ENCODE results near the gene CALR3.
"Not testable (repeated sequence)": the region's sequence is repeated elsewhere in the genome, so short reads cannot be mapped to it uniquely, and the experiment has no call there.

The CALR3 gene

DNA sequence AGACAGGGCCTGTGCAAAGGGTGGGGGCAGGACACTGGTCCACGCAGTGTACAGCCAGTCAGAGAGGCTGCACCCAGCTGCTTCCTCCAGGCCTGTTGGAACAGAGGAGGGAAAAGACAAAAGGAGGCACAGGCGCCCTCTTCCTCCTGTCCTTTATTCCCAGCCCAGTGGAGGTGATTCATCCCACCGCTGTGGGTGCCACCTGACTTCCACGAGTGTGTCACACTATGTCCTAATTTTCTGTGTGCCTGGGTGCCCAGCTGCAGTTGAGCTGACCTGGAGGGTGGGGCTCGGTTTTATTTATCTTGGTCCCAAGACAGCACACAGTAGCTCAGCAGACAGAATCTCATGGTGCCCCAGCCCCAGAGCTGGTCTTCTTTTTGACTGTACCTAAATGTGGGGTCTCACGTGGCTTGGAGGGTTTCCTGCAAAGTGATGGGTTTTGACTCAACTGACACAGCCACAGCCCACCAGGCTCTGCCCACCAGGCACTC lies 33.2 kb downstream of the CALR3 start:
- Mint-ChIP-seq H3K9me3 (no peaks in the 10 kb centered on the region), H3K4me1 (peaks cover 21% of the 10 kb centered on the region), H3K4me3 (no peak overlapping the region)

DNA sequence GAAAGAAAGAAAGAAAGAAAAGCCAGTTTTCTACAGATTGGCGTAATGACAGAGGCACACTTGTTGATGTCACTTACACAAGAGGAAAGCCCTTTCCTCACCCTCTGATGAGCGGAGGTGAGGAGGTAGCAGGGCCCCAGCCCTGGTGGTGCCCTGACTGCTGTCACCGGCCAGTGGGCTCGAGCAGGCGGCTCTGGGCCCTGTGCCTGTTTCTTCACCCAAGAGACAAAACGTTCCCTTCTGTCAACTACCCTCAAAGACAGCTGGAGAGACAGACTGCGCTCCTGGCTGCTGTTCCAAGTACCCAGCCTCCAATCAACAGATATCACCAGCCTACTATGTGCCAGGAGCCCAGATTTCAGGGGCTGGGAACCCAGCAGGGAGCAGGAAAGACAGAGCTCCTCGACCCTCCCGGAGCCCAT lies 34.3 kb downstream of the CALR3 start:
- Mint-ChIP-seq H3K36me3 (peaks cover 1% of the 10 kb centered on the region), H3K27me3 (no peaks in the 10 kb centered on the region), H3K4me1 (peaks cover 28% of the 10 kb centered on the region), H3K27ac (no peak overlapping the region), H3K4me3 (no peak overlapping the region), H3K9me3 (no peaks in the 10 kb centered on the region)
- DNase-seq: no peak
- CTCF ChIA-PET: no interaction called here

More for the DNA sequence above, 33.2 kb downstream of the CALR3 start:
- Mint-ChIP-seq H3K36me3 (peaks cover 1% of the 10 kb centered on the region), H3K27me3 (no peaks in the 10 kb centered on the region), H3K27ac (no peak overlapping the region)
- CTCF ChIA-PET: interaction anchor here (0.8 kb wide), 1 partner anchor 135 kb away, joined by 3 read pairs; no protein-coding TSS in a partner anchor
- no peak for DNase-seq

DNA sequence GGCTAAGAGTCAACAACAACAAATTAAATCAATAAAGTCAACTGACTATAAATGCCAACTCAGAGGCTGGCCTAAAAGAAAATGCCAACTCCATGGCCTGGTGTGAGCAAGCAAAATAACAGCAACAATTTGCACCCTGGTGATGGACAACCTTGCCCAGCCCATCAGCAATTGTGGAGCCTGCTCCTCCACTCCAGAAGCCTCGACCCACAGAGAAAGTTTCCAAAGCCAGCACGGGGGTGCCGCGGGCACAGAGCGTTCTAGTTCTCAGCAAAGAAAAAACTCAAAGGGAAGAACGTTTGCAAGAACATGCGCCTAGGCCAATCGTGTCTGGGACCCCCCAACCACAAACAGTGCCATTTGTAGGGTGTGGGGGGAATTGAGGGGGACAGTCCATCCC lies 35.5 kb downstream of the CALR3 start:
- H3K36me3 Mint-ChIP-seq: peaks cover 2% of the 10 kb centered on the region
- H3K27me3 Mint-ChIP-seq: no peaks in the 10 kb centered on the region
- no peak overlapping the region for H3K27ac Mint-ChIP-seq
- no peaks in the 10 kb centered on the region for H3K9me3 Mint-ChIP-seq
- DNase-seq: no peak
- H3K4me3 Mint-ChIP-seq: no peak overlapping the region
- CTCF ChIA-PET: no interaction called here
- peaks cover 30% of the 10 kb centered on the region for H3K4me1 Mint-ChIP-seq

DNA sequence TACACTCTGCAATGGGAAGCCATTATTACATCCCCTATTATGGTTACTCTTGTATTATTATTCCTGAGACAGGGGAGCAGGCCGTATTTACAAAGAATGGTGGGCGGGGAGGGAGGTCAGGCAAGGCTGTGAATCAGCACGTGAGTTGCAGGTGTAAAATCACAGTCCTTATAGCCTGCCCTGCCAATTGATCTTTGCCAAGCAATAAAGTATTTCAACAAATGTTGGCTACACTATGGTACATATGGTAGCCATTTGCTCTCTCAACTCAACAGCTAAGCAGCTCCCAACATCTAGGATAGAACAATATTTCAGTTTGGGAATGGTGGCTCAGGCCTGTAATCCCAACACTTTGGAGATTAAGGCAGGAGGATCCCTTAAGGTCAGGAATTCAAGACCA lies 36.3 kb downstream of the CALR3 start:
- Mint-ChIP-seq H3K27me3 (no peaks in the 10 kb centered on the region), H3K27ac (no peak overlapping the region), H3K36me3 (peaks cover 2% of the 10 kb centered on the region), H3K4me3 (no peak overlapping the region), H3K4me1 (peaks cover 30% of the 10 kb centered on the region), H3K9me3 (no peaks in the 10 kb centered on the region)
- no peak for DNase-seq
- CTCF ChIA-PET: no interaction called here

DNA sequence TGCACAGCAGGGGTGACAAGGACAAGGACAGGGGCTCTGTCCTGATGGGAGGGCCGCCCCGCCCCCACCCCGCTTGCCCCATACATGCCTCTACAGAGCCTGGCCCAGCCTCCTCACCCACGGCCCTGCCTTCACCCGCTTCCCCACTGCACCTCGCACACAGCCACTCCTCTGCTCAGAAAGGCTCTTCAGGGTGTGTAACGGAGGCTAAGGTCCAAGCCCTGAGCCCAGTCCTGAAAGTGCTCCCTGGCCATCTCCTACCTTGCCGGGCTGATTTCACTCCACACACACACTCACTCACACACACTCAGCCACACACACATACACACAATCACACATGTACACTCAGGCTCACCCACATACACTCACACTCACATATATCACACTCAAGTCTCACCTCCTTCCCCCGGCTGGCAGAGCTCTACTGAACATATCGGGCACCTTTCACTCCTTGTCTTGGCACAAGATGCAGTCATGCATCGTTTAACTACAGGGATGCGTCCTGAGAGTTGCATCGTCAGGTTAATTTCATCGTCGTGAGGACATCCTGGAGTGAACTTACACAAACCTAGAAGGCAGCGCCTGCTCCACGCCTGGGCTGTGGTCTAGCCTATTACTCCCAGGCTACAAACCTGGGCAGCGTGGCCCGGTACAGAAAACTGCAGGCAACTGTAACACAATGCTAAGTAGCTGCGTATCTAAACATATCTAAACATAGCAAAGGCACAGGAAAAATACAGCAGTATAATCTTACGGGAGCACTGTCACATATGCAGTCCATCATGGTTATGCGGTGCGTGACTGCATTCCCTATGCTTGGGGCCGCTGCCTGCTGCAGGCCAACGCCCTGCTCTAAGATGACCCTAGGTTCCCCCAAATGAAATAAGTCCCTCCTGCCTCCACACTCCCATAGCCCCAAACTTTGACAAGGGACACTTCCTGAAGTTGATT lies 37.3 kb downstream of the CALR3 start:
- Mint-ChIP-seq H3K27ac (no peak overlapping the region), H3K9me3 (no peaks in the 10 kb centered on the region), H3K36me3 (peaks cover 2% of the 10 kb centered on the region), H3K4me3 (no peak overlapping the region), H3K4me1 (peaks cover 31% of the 10 kb centered on the region), H3K27me3 (no peaks in the 10 kb centered on the region)
- CTCF ChIA-PET: no interaction called here
- DNase-seq: no peak

DNA sequence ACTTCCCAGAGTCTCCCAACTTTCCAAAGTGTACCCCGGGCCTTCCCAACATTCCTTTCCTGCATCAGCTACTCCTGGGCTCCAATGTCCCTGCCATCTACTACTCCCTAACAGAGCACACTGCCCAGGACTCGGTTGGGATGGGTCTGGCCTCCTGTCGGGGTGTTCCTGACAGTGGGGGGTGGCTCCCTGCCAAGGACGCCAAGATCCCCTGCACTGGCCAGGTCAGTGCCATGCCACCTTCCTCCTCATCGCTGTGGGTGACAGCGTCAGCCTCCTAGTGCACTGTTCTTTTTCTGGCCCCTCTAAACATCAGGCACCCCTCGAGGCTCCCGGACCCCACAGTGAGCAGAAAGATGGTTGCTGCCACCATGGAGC lies 38.0 kb downstream of the CALR3 start:
- H3K9me3 Mint-ChIP-seq: no peaks in the 10 kb centered on the region
- H3K4me3 Mint-ChIP-seq: no peak overlapping the region
- DNase-seq: no peak
- H3K4me1 Mint-ChIP-seq: peaks cover 25% of the 10 kb centered on the region
- H3K36me3 Mint-ChIP-seq: peaks cover 2% of the 10 kb centered on the region
- H3K27ac Mint-ChIP-seq: no peak overlapping the region
- CTCF ChIA-PET: no interaction called here
- no peaks in the 10 kb centered on the region for H3K27me3 Mint-ChIP-seq

DNA sequence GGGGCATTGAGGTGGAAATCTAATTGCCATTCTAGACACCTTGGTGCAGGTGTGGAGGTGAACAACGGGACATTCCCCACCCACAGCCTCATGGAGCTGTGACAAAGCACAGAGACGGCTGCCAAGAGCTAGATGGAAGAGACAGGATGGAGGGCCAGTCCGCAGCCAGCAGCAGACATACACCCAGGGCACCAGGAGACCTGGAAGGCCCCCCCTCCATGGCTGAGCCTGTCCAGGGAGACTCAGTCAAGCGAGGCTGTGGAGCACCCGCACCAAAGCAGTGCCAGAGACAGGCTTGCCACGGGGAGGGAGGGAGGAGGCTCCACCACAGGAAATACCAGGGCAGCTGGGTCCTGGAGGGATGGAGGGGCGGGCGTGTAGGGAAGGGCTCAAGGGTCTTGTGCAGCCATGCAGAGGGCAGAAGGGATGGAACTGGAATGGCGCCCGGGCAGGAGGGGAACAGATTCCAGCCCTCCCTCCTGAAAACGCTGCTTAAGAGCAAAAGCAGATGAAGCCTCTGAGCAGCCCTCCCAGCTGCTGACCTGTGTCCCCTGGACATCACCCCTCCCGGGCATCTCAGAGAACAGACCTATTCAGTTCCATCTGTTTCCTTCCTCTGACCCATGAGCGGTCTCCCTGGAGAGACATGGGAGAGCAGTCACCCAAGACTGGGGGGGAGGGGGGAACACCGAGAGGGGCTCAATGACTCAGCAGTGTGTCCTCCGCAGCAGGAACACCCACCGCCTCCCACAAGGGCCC lies 38.6 kb downstream of the CALR3 start:
- DNase-seq: no peak
- H3K4me3 Mint-ChIP-seq: no peak overlapping the region
- H3K9me3 Mint-ChIP-seq: no peaks in the 10 kb centered on the region
- H3K27ac Mint-ChIP-seq: no peak overlapping the region
- CTCF ChIA-PET: no interaction called here
- peaks cover 25% of the 10 kb centered on the region for H3K4me1 Mint-ChIP-seq
- no peaks in the 10 kb centered on the region for H3K27me3 Mint-ChIP-seq
- peaks cover 2% of the 10 kb centered on the region for H3K36me3 Mint-ChIP-seq

DNA sequence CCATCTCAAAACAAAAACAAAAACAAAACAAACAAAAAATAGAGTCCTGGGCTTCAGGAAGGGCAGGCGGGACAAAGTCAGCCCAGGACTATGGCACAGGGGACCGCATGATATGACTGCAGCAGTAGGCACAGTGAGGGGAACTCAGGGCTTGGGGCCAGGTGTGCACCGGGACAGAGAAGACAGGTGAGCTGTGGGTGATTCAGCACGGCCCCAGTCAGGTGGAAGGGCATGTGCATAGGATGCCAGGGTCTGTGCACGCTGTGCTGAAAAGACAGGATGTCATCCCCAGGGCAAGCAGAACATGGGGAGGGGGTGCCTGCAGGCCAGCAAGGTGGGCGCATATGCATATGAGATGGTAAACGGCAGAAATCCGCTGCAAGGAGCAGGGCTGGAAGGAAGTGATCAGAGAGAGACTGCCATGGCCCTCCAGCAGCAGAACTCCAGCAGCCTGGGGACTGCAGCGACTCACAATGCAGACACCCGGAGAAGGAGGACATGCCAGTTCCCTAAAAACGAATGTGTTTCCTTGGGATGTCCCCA lies 39.2 kb downstream of the CALR3 start:
- Mint-ChIP-seq H3K4me1 (peaks cover 25% of the 10 kb centered on the region), H3K27me3 (no peaks in the 10 kb centered on the region), H3K27ac (no peak overlapping the region), H3K4me3 (no peak overlapping the region), H3K36me3 (peaks cover 2% of the 10 kb centered on the region), H3K9me3 (no peaks in the 10 kb centered on the region)
- DNase-seq: no peak
- CTCF ChIA-PET: no interaction called here

DNA sequence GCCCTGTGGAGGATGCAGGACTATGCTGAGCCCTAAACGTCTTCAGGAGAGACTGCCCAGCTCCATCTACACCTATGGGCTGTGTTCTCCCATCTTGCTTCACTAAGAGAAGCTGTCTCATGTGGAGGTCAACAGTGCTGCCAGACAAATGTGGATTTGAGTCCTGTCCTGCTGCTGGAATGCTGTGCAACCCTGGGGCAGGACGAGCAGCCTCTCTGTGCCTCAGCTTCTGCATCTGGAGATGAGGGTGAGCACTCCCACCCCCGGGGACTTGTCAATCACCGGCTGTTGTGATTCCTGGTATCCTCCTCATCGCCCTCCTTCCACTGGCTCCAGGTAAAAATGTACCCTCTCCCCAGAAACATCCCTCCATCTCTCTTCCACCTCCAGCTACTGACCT lies 40.5 kb downstream of the CALR3 start:
- no peaks in the 10 kb centered on the region for H3K9me3 Mint-ChIP-seq
- H3K4me3 Mint-ChIP-seq: no peak overlapping the region
- H3K4me1 Mint-ChIP-seq: peaks cover 25% of the 10 kb centered on the region
- no peak for DNase-seq
- CTCF ChIA-PET: no interaction called here
- H3K36me3 Mint-ChIP-seq: peaks cover 2% of the 10 kb centered on the region
- H3K27ac Mint-ChIP-seq: no peak overlapping the region
- H3K27me3 Mint-ChIP-seq: no peaks in the 10 kb centered on the region

DNA sequence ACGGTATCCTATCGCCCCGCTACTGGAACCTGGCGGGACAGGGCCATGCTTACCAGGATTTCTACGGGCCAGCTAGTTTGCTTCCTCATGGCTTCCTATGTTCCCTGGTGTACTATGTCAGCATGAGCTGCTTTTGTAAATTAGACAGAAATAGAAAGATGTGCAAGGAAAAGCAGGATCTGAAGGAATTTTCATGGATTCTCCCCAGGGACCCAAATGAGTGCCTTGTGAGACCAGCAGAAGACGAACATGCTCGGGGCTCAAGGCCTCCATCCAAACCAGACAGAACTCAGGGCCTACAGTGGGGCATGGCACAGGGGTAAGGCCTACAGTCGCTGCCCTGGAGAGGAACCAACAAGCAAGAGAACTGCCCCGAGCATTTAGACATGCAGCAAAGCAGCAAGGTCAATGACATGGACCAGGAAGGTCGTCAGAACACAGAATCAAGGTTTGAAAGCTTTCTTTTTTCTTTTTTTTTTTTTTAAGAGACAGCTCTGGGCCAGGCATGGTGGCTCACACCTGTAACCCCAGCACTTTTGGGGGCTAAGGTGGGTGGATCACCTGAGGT lies 41.5 kb downstream of the CALR3 start:
- no peaks in the 10 kb centered on the region for H3K27me3 Mint-ChIP-seq
- H3K9me3 Mint-ChIP-seq: peaks cover 4% of the 10 kb centered on the region
- CTCF ChIA-PET: interaction anchor here (1.6 kb wide), 1 partner anchor 13 kb away, joined by 3 read pairs; no protein-coding TSS in a partner anchor
- no peak overlapping the region for H3K4me3 Mint-ChIP-seq
- DNase-seq: no peak
- H3K36me3 Mint-ChIP-seq: peaks cover 6% of the 10 kb centered on the region
- H3K4me1 Mint-ChIP-seq: peaks cover 34% of the 10 kb centered on the region
- H3K27ac Mint-ChIP-seq: no peak overlapping the region

DNA sequence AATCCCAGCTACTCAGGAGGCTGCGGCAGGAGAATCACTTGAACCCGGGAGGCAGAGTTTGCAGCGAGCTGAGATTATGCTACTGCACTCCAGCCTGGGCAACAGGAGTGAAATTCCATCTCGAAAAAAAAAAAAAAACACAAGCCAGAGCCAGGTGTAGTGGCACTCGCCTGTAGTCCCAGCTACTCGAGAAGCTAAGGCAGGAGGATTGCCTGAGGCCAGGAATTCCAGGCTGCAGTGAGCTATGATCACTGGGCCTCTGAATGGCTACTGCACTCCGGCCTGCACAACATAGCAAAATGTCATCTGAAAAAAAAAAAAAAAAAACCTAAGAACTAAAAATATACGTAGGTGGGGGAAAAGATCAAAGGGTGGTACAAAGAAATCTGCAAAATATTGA lies 43.6 kb downstream of the CALR3 start:
- no peak for DNase-seq
- H3K27me3 Mint-ChIP-seq: no peaks in the 10 kb centered on the region

DNA sequence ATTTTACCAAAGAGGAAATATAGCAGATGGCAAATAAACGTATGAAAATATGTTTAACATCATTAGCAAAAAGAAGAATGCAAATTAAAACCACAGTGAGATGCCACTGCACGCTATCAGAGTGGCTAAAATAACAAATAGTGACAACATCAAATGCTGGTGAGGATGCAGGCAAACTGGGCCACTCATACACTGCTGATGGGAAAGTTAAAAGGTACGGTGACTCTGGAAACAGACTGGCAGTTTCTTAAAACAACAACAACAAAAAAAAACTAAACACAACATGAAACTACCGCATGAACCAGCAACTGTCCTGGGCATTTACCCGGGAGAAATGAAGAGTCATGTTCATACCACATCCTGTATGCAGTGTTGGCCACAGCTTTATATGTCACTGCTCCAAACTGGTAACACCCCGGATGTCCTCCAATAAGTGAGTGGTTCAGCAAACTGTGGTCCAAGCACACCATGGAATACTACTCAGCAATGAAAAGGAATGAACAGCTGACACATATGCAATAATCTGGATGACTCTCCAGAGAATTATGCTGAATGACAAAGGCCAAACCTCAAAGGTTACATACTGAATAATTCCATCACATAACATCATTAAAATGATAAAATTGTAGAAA lies 46.5 kb downstream of the CALR3 start:
- H3K27ac Mint-ChIP-seq: peak overlapping the region; percentile 83
- peaks cover 13% of the 10 kb centered on the region for H3K36me3 Mint-ChIP-seq
- no peaks in the 10 kb centered on the region for H3K27me3 Mint-ChIP-seq
- peaks cover 45% of the 10 kb centered on the region for H3K4me1 Mint-ChIP-seq
- peaks cover 4% of the 10 kb centered on the region for H3K9me3 Mint-ChIP-seq
- H3K4me3 Mint-ChIP-seq: no peak overlapping the region
- peak; percentile 51 for DNase-seq
- CTCF ChIA-PET: interaction anchor here (1.0 kb wide), 1 partner anchor 11 kb away, joined by 3 read pairs; no protein-coding TSS in a partner anchor

More for the DNA sequence above, 43.6 kb downstream of the CALR3 start:
- Mint-ChIP-seq H3K9me3 (peaks cover 4% of the 10 kb centered on the region), H3K27ac (no peak overlapping the region), H3K36me3 (peaks cover 15% of the 10 kb centered on the region), H3K4me3 (no peak overlapping the region), H3K4me1 (peaks cover 38% of the 10 kb centered on the region)
- CTCF ChIA-PET: no interaction called here

DNA sequence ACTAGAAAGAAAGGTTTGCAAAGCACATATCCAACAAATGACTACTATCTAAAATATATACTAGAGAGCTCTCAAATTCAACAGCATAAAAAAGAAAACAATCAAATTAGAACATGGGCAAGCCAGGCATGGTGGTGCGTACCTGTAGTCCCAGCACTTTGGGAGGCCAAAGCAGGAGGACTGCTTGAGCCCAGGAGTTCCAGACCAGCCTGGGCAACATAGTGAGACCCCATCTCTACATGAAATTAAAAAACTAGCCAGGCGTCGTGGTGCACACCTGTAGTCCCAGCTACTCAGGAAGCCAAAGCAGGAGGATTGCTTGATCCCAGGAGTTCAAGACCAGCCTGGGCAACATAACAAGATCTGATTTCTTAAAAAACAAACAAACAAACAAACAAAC lies 47.1 kb downstream of the CALR3 start:
- CTCF ChIA-PET: interaction anchor here (1.0 kb wide), 1 partner anchor 11 kb away, joined by 3 read pairs; no protein-coding TSS in a partner anchor
- not testable (repeated sequence) for DNase-seq

More for the DNA sequence above, 47.1 kb downstream of the CALR3 start:
- Mint-ChIP-seq H3K4me1 (peaks cover 44% of the 10 kb centered on the region), H3K36me3 (peaks cover 13% of the 10 kb centered on the region), H3K27ac (peak overlapping the region; percentile 83)
- not testable (repeated sequence) for H3K9me3 Mint-ChIP-seq, H3K27me3 Mint-ChIP-seq, H3K4me3 Mint-ChIP-seq
